HepG2 (cell line): Measurements from ENCODE around the gene SRC. TPM values are rescaled to one million over a fixed set of nuclear protein-coding genes. Genes with fewer than 3 reads are reported as not detected.

ENCODE experiments used
- FOXA1 ChIP-seq, 2 experiments: fragments of 450-650 bp in 1 of 2; sonication (generic) in 1 of 2; formaldehyde crosslinking in 1 of 2; IDR thresholded peaks; 2 replicates each; pipeline versions ENCODE4 v1.4.0 to v1.6.1; 2016 to 2020; ENCODE audit warnings: missing genetic modification reagents in 1 of 2
- GLI4 ChIP-seq: sonication (generic); formaldehyde crosslinking; IDR thresholded peaks from 2 replicates; pipeline ENCODE4 v1.5.1; 2020; ENCODE audit warnings: missing genetic modification reagents, mild to moderate bottlenecking, moderate library complexity, borderline replicate concordance
- HNRNPL ChIP-seq: fragments of 200-400 bp; formaldehyde crosslinking; IDR thresholded peaks from 2 replicates; pipeline ENCODE4 v1.6.1; 2017; ENCODE audit warnings: mild to moderate bottlenecking, low read depth, low read length
- HNRNPLL ChIP-seq: fragments of 200-400 bp; formaldehyde crosslinking; IDR thresholded peaks from 2 replicates; pipeline ENCODE4 v1.6.1; 2017; ENCODE audit warnings: mild to moderate bottlenecking, low read depth, low read length; ENCODE audit not compliant: poor library complexity, severe bottlenecking
- HOXA3 ChIP-seq: sonication (generic); formaldehyde crosslinking; IDR thresholded peaks from 2 replicates; pipeline ENCODE4 v1.5.0; 2020; ENCODE audit warnings: missing genetic modification reagents
- RCOR2 ChIP-seq: IDR thresholded peaks from 2 replicates; pipeline ENCODE4 v1.6.1; 2016; ENCODE audit warnings: missing biosample characterization, missing genetic modification reagents
- SMAD9 ChIP-seq: sonication (generic); formaldehyde crosslinking; IDR thresholded peaks from 2 replicates; pipeline ENCODE4 v1.5.1; 2020; ENCODE audit warnings: mild to moderate bottlenecking, missing genetic modification reagents
- STAG1 ChIP-seq: sonication (generic); formaldehyde crosslinking; IDR thresholded peaks from 2 replicates; pipeline ENCODE4 v1.4.0; 2020; ENCODE audit warnings: missing genetic modification reagents
- ZBTB34 ChIP-seq: sonication (generic); formaldehyde crosslinking; IDR thresholded peaks from 2 replicates; pipeline ENCODE4 v1.8.0; 2022; ENCODE audit warnings: mild to moderate bottlenecking, missing genetic modification reagents
- ZNF160 ChIP-seq: sonication (generic); formaldehyde crosslinking; IDR thresholded peaks from 2 replicates; pipeline ENCODE4 v1.8.0; 2022; ENCODE audit warnings: mild to moderate bottlenecking, inconsistent platforms, missing genetic modification reagents
- ZNF251 ChIP-seq: sonication (generic); formaldehyde crosslinking; IDR thresholded peaks from 2 replicates; pipeline ENCODE4 v1.9.0; 2021; ENCODE audit warnings: mild to moderate bottlenecking, missing genetic modification reagents
- ZNF367 ChIP-seq: sonication (generic); formaldehyde crosslinking; IDR thresholded peaks from 2 replicates; pipeline ENCODE4 v1.4.0; 2020; ENCODE audit warnings: missing genetic modification reagents, borderline replicate concordance
- ZNF563 ChIP-seq: sonication (generic); formaldehyde crosslinking; IDR thresholded peaks from 2 replicates; pipeline ENCODE4 v1.8.0; 2022; ENCODE audit warnings: mild to moderate bottlenecking, moderate library complexity, missing genetic modification reagents
- ZNF644 ChIP-seq: IDR thresholded peaks from 2 replicates; pipeline ENCODE4 v1.6.1; 2016; ENCODE audit warnings: low read depth
- polyA plus RNA-seq, 8 experiments: library from polyadenylated mRNA; depleted of rRNA in 3 of 8; stranded (reverse) in 7 of 8; unstranded in 1 of 8; fragments of >200 nt; fragmentation: Illumina TruSeq in 4 of 8; extraction: Trizol in 4 of 8; gene quantifications; 2 replicates each; pipeline versions ENCODE4 v1.2.1 to v1.2.3, GENCODE V29; 2011 to 2016; ENCODE audit warnings: low read depth in 4 of 8, missing spikeins in 1 of 8, mixed read lengths in 1 of 8; ENCODE audit not compliant: insufficient read depth in 1 of 8
- total RNA-seq, 5 experiments: library from RNA; depleted of rRNA; stranded (reverse); fragments of >200 nt; fragmentation: Illumina TruSeq; extraction: Trizol; gene quantifications; 2 replicates each; pipeline ENCODE4 v1.2.3, GENCODE V29; 2016; ENCODE audit warnings: low read depth in 1 of 5
- TF ChIP-seq, protein P1 (sequence below), 2 experiments: sonication (generic) in 1 of 2; formaldehyde crosslinking in 1 of 2; IDR thresholded peaks; 2 replicates each; pipeline versions ENCODE4 v1.4.0 to v1.6.1; 2018 to 2020; ENCODE audit warnings: missing genetic modification reagents in 2 of 2, borderline replicate concordance in 1 of 2, low read depth in 1 of 2, mild to moderate bottlenecking in 1 of 2, missing biosample characterization in 1 of 2
- TF ChIP-seq, protein P2 (sequence below): sonication (generic); formaldehyde crosslinking; IDR thresholded peaks from 2 replicates; pipeline ENCODE4 v1.5.0; 2020; ENCODE audit warnings: missing genetic modification reagents, mild to moderate bottlenecking, borderline replicate concordance
- TF ChIP-seq, protein P3 (sequence below): sonication (generic); formaldehyde crosslinking; IDR thresholded peaks from 2 replicates; pipeline ENCODE4 v1.4.0; 2020; ENCODE audit warnings: low read depth, missing genetic modification reagents

The SRC gene
- total and polyA plus RNA-seq, 2 of the 13 experiments (the other 11 are each of a cell fraction or from before 2014, with no cell fraction given) = 54.7 to 192 TPM

GRCh38 chr20:37342231-37343177 lies 3.4 kb upstream of the SRC start (continued):
- TF ChIP-seq HNRNPLL = peak; percentile 26
- TF ChIP-seq, protein P1, sequence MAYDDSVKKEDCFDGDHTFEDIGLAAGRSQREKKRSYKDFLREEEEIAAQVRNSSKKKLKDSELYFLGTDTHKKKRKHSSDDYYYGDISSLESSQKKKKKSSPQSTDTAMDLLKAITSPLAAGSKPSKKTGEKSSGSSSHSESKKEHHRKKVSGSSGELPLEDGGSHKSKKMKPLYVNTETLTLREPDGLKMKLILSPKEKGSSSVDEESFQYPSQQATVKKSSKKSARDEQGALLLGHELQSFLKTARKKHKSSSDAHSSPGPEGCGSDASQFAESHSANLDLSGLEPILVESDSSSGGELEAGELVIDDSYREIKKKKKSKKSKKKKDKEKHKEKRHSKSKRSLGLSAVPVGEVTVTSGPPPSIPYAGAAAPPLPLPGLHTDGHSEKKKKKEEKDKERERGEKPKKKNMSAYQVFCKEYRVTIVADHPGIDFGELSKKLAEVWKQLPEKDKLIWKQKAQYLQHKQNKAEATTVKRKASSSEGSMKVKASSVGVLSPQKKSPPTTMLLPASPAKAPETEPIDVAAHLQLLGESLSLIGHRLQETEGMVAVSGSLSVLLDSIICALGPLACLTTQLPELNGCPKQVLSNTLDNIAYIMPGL (CRISPR knock-in tag; IDR thresholded peaks at IDR 0.05; ENCODE audit: borderline replicate concordance in 1 of 2, low read depth in 1 of 2) = peak in 1 of 2 experiments; percentile 32; a peak in 2 of 4 replicates
- TF ChIP-seq ZNF160 (CRISPR knock-in tag) = peak; percentile 51; the same call in 1 of the 2 replicates
- TF ChIP-seq ZNF251 (CRISPR knock-in tag) = 0 out of 2 replicates have a peak, but pooled peaks have one; percentile 89
- 0 out of 2 replicates have a peak, but pooled peaks have one; percentile 72 for TF ChIP-seq GLI4 (CRISPR knock-in tag)
- TF ChIP-seq ZNF563 (CRISPR knock-in tag) = 0 out of 2 replicates have a peak, but pooled peaks have one; percentile 21
- TF ChIP-seq, protein P2, sequence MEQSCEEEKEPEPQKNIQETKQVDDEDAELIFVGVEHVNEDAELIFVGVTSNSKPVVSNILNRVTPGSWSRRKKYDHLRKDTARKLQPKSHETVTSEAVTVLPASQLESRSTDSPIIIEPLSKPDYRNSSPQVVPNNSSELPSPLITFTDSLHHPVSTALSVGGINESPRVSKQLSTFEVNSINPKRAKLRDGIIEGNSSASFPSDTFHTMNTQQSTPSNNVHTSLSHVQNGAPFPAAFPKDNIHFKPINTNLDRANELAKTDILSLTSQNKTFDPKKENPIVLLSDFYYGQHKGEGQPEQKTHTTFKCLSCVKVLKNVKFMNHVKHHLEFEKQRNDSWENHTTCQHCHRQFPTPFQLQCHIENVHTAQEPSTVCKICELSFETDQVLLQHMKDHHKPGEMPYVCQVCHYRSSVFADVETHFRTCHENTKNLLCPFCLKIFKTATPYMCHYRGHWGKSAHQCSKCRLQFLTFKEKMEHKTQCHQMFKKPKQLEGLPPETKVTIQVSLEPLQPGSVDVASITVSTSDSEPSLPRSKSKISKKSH (CRISPR knock-in tag) = no peak
- 0 out of 2 replicates have a peak, but pooled peaks have one; percentile 55 for TF ChIP-seq RCOR2 (CRISPR knock-in tag)
- TF ChIP-seq, protein P3, sequence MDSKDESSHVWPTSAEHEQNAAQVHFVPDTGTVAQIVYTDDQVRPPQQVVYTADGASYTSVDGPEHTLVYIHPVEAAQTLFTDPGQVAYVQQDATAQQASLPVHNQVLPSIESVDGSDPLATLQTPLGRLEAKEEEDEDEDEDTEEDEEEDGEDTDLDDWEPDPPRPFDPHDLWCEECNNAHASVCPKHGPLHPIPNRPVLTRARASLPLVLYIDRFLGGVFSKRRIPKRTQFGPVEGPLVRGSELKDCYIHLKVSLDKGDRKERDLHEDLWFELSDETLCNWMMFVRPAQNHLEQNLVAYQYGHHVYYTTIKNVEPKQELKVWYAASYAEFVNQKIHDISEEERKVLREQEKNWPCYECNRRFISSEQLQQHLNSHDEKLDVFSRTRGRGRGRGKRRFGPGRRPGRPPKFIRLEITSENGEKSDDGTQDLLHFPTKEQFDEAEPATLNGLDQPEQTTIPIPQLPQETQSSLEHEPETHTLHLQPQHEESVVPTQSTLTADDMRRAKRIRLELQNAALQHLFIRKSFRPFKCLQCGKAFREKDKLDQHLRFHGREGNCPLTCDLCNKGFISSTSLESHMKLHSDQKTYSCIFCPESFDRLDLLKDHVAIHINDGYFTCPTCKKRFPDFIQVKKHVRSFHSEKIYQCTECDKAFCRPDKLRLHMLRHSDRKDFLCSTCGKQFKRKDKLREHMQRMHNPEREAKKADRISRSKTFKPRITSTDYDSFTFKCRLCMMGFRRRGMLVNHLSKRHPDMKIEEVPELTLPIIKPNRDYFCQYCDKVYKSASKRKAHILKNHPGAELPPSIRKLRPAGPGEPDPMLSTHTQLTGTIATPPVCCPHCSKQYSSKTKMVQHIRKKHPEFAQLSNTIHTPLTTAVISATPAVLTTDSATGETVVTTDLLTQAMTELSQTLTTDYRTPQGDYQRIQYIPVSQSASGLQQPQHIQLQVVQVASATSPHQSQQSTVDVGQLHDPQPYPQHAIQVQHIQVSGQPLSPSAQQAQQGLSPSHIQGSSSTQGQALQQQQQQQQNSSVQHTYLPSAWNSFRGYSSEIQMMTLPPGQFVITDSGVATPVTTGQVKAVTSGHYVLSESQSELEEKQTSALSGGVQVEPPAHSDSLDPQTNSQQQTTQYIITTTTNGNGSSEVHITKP (CRISPR knock-in tag) = no peak
- peak; percentile 31 for TF ChIP-seq STAG1
- TF ChIP-seq ZNF367 = no peak
- TF ChIP-seq HNRNPL = peak; percentile 87; the same call in 1 of the 2 replicates
- TF ChIP-seq SMAD9 (CRISPR knock-in tag) = 0 out of 2 replicates have a peak, but pooled peaks have one; percentile 31
- TF ChIP-seq ZNF644 = peak; percentile 77; the same call in 1 of the 2 replicates
- 0 out of 2 replicates have a peak, but pooled peaks have one; percentile 39 for TF ChIP-seq ZBTB34 (CRISPR knock-in tag)
- 0 out of 2 replicates have a peak, but pooled peaks have one; percentile 31 for TF ChIP-seq HOXA3
- no peak for TF ChIP-seq FOXA1 (IDR thresholded peaks at IDR 0.05)
- 0 out of 2 replicates have a peak, but pooled peaks have one; percentile 10 for TF ChIP-seq FOXA1 (CRISPR knock-in tag; IDR thresholded peaks at IDR 0.05)
